Epithelial cell of esophagus (primary cell): ENCODE data around the gene PDE4B.
A peak's percentile ranks its signal among the peaks of the same experiment; 100 is the strongest.

Source experiments
- DNase-seq: peaks from one replicate; pipeline ENCODE4 v3.0.0; 2010; ENCODE audit warnings: low read depth
- H3K4me3 ChIP-seq: 2 replicates; pipeline ENCODE4 v1.5.1; 2011; ENCODE audit warnings: mild to moderate bottlenecking, low read length, control low read depth
- TF ChIP-seq, protein P1 (sequence below): IDR thresholded peaks from 2 replicates; pipeline ENCODE4 v1.5.1; 2011; ENCODE audit warnings: low read depth, mild to moderate bottlenecking, low read length, control low read depth, inconsistent platforms; ENCODE audit not compliant: insufficient read depth; ENCODE audit errors: missing control alignments

Gene PDE4B

DNA sequence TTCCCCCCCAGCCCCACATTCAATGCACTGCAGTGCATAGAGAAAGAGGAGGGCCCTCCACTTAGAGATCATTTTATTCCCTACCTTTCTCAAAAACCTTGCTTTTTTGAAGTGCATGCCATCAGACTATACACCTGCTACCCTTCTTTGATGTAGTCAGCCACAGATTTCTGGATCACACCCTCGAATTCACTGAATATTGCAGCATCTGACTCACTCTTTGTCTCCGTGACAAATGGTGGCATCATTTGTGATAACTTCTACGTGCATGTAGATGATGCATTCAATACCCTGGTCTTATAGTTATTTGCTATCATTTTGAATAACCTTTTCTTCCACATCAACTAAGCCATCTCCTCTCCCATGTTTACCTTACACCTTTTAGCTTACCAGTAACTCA lies 431.0 kb downstream of the PDE4B start:
- H3K4me3 ChIP-seq: no peak overlapping the region
- TF ChIP-seq, protein P1, sequence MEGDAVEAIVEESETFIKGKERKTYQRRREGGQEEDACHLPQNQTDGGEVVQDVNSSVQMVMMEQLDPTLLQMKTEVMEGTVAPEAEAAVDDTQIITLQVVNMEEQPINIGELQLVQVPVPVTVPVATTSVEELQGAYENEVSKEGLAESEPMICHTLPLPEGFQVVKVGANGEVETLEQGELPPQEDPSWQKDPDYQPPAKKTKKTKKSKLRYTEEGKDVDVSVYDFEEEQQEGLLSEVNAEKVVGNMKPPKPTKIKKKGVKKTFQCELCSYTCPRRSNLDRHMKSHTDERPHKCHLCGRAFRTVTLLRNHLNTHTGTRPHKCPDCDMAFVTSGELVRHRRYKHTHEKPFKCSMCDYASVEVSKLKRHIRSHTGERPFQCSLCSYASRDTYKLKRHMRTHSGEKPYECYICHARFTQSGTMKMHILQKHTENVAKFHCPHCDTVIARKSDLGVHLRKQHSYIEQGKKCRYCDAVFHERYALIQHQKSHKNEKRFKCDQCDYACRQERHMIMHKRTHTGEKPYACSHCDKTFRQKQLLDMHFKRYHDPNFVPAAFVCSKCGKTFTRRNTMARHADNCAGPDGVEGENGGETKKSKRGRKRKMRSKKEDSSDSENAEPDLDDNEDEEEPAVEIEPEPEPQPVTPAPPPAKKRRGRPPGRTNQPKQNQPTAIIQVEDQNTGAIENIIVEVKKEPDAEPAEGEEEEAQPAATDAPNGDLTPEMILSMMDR: no peak
- no peak for DNase-seq

DNA sequence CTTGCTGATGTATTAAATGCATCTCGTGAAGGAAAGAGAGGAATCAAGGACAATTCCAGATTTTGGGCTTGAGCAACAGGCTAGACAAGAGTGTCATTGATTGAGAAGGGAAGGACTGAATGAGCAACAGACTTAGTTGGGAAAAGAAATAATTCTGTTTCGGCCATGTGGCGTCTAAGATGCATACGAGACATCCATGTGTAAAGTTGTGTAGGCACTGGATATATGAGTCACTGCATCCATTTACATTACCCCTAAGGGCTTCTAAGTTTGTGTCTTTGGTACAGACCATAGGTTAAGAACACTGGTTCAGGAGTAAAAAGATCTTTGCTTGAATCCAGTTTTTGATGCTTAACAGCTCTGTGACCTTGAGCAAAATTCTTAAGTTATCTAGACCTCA lies 434.3 kb downstream of the PDE4B start:
- H3K4me3 ChIP-seq: no peak overlapping the region
- no peak for DNase-seq
- TF ChIP-seq, protein P1: no peak

DNA sequence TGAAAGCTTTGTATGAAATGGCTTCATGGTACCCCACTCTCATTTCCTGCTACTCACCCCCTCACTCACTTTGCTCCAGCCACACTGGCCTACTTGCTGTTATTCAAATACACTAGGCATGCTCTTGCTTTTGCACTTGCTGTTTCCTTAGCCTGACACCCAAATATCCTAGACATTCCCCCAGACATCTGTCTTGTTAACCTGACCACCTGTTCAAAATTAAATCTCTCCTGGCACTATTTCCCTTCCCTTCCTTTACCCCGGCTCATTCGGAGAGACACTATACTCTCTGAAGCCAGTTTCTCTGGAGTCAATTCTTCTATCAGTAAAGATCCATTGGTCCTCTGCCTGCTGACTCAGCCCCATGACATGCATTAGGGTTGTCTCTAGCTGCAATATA lies 435.3 kb downstream of the PDE4B start:
- no peak overlapping the region for H3K4me3 ChIP-seq
- TF ChIP-seq, protein P1: no peak
- no peak for DNase-seq

DNA sequence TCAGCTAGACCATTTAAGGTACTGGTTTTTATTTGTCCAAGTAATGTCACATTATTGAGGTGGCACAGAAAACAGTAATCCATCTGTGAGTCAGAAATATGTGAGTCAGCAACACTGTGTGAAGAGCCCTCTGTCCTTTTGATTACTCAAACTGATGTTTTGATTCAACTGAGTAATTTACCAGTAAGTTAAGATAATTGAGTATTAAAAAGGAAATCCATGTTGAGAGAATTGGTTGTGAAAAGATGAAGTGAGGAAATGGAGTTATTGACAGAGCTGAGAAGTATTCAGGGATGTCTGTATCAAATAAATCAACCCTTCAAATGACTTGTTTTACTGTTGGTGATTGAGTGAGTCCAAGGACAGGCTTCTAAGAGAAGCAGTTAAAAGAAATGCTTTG lies 438.5 kb downstream of the PDE4B start:
- H3K4me3 ChIP-seq: no peak overlapping the region
- TF ChIP-seq, protein P1: no peak
- peak; percentile 65 for DNase-seq

DNA sequence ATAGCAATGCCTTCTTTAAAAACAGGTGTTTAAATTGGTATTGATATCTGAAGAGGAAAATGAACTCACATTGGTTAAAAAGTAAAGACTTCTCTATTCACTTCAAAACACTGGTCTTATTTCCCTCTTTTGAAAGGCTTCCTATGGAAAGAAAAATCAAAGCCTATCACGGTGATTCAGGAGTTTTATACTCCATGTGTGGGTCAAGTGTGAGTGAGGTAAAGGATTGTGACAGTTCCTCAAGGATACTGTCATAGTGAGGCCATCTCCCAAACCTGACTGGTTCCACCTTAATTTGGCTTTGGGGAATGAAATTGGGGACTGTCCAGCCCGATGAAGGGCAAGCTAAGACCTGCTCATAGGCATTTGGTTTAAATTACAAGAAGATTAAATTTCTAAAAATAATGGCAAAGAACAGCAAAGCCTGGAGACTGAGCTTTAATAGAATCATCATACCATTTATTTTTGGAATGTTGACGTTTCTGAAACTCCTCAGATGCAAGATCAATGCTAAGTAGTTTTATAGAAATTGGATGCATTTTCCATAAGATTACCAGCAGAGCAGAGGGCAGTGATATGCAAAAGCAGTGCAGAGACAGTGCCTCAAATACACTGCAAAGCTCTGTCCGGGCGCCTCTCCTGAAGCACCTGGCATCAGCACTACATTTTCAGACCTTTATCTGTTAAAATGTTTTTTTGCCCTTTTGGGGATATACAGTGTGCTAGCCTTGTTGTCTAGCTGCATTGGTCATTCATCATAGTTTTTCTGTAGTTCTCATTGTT lies 439.2 kb downstream of the PDE4B start:
- TF ChIP-seq, protein P1: no peak
- DNase-seq: no peak
- no peak overlapping the region for H3K4me3 ChIP-seq

DNA sequence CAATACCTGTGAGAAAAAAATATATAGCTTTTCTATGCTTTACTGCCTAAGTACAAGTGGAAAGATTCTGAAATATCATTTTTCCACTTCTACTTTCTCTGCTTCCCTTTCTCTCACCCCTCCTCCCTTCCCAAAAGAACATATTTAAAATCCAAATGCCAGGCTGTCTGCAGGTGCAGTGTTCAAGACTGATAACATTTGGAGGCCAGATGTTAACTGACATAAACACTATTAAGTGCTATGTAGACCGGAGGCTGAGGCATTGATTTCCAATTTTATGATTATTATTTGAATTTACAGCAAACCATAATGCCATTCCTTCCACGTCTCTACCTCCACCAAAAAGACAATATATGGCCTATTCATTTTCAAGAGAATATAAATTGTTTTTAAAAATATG lies 444.3 kb downstream of the PDE4B start:
- no peak for DNase-seq
- TF ChIP-seq, protein P1: no peak
- no peak overlapping the region for H3K4me3 ChIP-seq
